Measurements from ENCODE around the gene RGS9. TPM values are rescaled to one million over a fixed set of nuclear protein-coding genes. Genes with fewer than 3 reads are reported as not detected.
A peak's percentile ranks its signal among the peaks of the same experiment; 100 is the strongest.
"Not testable (repeated sequence)": the region's sequence is repeated elsewhere in the genome, so short reads cannot be mapped to it uniquely, and the experiment has no call there.

Gene RGS9
- total RNA-seq (2022) = 0.49 and 0.61 TPM in 2 replicates
- Bru-seq, nascent RNA = percentile 14 among the genes with signal in this experiment
- percentile 15 among the genes with signal in this experiment for BruChase-seq, experiment 1, labeled RNA remaining after a 6-hour chase
- BruChase-seq, experiment 2, labeled RNA remaining after a 2-hour chase = percentile 14 among the genes with signal in this experiment
- long read RNA-seq, partial matches to known transcripts = 0 of 1 reads
- long read RNA-seq, other reads (novel, unspliced or antisense) = 0 of 1 reads

DNA sequence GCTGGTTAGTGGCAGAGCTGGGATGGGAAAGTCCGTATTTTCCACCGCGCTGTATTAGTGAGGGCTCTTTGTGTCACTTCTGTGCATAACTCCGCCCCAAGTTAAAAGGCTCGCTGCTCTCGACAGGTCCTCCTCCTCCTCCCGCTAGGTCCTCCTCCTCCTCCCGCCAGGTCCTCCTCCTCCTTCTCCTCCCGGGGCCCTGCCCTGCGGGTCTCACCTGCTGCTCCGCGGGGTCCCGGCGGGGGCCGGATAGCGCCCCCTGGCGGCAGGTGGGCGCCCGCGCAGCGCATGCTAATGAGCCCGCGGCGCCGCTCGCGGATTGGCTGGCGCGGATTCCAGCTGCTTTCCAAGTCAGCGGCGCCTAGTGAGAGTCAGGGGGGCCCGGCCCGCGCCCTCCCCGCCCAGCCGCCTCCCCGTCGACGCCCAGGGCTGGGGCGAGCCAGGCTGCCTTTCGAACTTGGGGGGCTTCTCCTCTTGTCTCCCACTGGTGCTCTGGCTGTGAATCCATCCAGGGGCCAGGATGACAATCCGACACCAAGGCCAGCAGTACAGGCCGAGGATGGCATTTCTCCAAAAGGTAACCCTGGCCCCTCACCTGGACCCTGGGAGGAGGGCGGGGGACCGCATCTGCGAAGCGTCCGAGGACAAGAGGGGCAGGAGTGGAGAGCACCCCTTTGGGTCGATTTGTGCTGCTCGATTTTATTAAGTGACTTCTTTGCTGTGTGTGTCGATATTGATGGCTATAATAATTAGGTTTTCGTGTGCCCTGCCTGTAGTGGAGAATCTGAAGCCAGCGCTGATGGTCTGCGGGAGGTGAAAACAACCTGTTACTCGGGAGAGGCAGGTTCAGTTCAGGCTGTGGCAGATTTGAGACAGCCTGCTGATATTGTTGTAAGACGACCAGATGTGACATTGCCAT, at the start of gene RGS9:
TSS of gene RGS9 (plus strand) at position 350 of the 919 bp plus-strand sequence. CDS start at position 521, 171 bp downstream.
- TF ChIP-seq, protein P1, sequence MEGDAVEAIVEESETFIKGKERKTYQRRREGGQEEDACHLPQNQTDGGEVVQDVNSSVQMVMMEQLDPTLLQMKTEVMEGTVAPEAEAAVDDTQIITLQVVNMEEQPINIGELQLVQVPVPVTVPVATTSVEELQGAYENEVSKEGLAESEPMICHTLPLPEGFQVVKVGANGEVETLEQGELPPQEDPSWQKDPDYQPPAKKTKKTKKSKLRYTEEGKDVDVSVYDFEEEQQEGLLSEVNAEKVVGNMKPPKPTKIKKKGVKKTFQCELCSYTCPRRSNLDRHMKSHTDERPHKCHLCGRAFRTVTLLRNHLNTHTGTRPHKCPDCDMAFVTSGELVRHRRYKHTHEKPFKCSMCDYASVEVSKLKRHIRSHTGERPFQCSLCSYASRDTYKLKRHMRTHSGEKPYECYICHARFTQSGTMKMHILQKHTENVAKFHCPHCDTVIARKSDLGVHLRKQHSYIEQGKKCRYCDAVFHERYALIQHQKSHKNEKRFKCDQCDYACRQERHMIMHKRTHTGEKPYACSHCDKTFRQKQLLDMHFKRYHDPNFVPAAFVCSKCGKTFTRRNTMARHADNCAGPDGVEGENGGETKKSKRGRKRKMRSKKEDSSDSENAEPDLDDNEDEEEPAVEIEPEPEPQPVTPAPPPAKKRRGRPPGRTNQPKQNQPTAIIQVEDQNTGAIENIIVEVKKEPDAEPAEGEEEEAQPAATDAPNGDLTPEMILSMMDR (IDR thresholded peaks at IDR 0.05; ENCODE audit: unreplicated experiment) = peak; percentile 94
- Mint-ChIP-seq H3K36me3 (ENCODE audit: insufficient read depth, unreplicated experiment) (no peaks in the 10 kb centered on the region), H3K9me3 (ENCODE audit: unreplicated experiment) (no peaks in the 10 kb centered on the region), H3K4me1 (ENCODE audit: insufficient read depth, unreplicated experiment) (peaks cover 11% of the 10 kb centered on the region), H3K27ac (ENCODE audit: low read depth, unreplicated experiment) (no peak within 1 kb of the TSS), H3K4me3 (ENCODE audit: unreplicated experiment) (peak within 1 kb of the TSS; percentile 74), H3K27me3 (ENCODE audit: insufficient read depth, unreplicated experiment) (peaks cover 31% of the 10 kb centered on the region)
- no TSS peak for BruUV-seq (replicated peaks)
- intact Hi-C loops (cut with micrococcal nuclease) = loop anchor here (1.0 to 2.0 kb wide), 3 partner anchors 36 to 175 kb away; no protein-coding TSS in a partner anchor
- ChIA-PET CTCF (interaction anchor here (0.7 to 1.5 kb wide), 12 partner anchors 10 to 156 kb away, joined by 3 to 9 read pairs (median 4); no protein-coding TSS in a partner anchor), POLR2A (interaction anchor here (0.7 to 2.9 kb wide), 3 partner anchors 14 to 31 kb away, joined by 3 to 22 read pairs (median 4); no protein-coding TSS in a partner anchor)
- DNase-seq (ENCODE audit: unreplicated experiment) = peak; percentile 75

DNA sequence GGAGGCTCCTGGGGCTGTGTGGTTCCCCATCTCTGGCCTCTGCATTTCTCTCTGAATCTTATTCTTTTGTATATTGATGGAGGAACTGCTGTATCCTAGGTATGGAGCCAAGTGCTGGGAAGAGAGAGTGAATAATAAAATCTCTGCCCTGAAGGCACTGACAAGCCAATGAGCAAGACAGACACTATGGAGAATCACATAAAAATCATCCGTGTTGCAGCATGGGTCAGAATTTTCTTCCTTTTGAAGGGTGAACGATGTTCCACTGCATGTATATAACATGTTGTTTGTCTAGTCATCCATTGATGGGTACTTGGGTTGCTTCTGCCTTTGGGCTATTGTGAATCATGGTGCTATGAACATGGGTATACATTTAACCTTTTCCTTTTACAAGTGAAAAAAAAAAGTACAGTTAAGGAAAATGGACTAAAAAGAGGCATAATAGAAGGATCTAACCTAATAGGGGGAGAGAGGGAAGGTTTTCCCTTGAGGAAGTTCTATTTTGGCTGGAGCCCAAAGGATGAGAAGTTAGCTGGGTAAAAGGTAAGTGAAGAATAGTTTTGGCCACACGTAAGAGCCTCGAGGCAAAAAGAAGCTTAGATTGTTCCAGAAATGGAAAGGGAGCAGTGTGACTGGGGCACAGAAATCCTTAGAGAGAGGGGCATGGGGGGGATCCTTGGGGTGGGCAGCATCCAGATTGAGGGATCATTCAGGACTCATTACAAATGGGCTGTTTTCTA, 48.4 kb upstream of the RGS9 start:
- POLR2A ChIA-PET = interaction anchor here (0.6 to 2.8 kb wide), 14 partner anchors 10 to 695 kb away, joined by 3 to 18 read pairs (median 4); no protein-coding TSS in a partner anchor
- TF ChIP-seq, protein P1 (IDR thresholded peaks at IDR 0.05; ENCODE audit: unreplicated experiment) = no peak
- intact Hi-C loops (cut with micrococcal nuclease) = no loop called here
- Mint-ChIP-seq H3K9me3 (ENCODE audit: unreplicated experiment) (no peaks in the 10 kb centered on the region), H3K4me3 (ENCODE audit: unreplicated experiment) (no peak overlapping the region), H3K36me3 (ENCODE audit: insufficient read depth, unreplicated experiment) (no peaks in the 10 kb centered on the region), H3K27ac (ENCODE audit: low read depth, unreplicated experiment) (peak overlapping the region; percentile 32), H3K4me1 (ENCODE audit: insufficient read depth, unreplicated experiment) (peaks cover 20% of the 10 kb centered on the region), H3K27me3 (ENCODE audit: insufficient read depth, unreplicated experiment) (peaks cover 14% of the 10 kb centered on the region)
- BruUV-seq (replicated peaks) = no TSS peak
- CTCF ChIA-PET = interaction anchor here (0.7 to 3.8 kb wide), 5 partner anchors 11 to 127 kb away, joined by 3 to 17 read pairs (median 3); no protein-coding TSS in a partner anchor
- DNase-seq (ENCODE audit: unreplicated experiment) = peak; percentile 30

GRCh38 chr17:65092262-65092661, 44.9 kb upstream of the RGS9 start:
- Mint-ChIP-seq H3K4me3 (ENCODE audit: unreplicated experiment) (no peak overlapping the region), H3K4me1 (ENCODE audit: insufficient read depth, unreplicated experiment) (peaks cover 20% of the 10 kb centered on the region), H3K27ac (ENCODE audit: low read depth, unreplicated experiment) (no peak overlapping the region), H3K9me3 (ENCODE audit: unreplicated experiment) (no peaks in the 10 kb centered on the region), H3K27me3 (ENCODE audit: insufficient read depth, unreplicated experiment) (no peaks in the 10 kb centered on the region), H3K36me3 (ENCODE audit: insufficient read depth, unreplicated experiment) (no peaks in the 10 kb centered on the region)
- intact Hi-C loops (cut with micrococcal nuclease) = no loop called here
- no peak for DNase-seq (ENCODE audit: unreplicated experiment)
- BruUV-seq (replicated peaks) = no TSS peak
- TF ChIP-seq, protein P1 (IDR thresholded peaks at IDR 0.05; ENCODE audit: unreplicated experiment) = no peak
- POLR2A ChIA-PET = interaction anchor here (0.9 to 1.3 kb wide), 4 partner anchors 27 to 117 kb away, joined by 3 to 7 read pairs (median 4); no protein-coding TSS in a partner anchor
- CTCF ChIA-PET = interaction anchor here (0.5 kb wide), 1 partner anchor 16 kb away, joined by 3 read pairs; no protein-coding TSS in a partner anchor

- CTCF ChIA-PET = interaction anchor here (0.6 kb wide), 1 partner anchor 1847 kb away, joined by 3 read pairs; no protein-coding TSS in a partner anchor
- H3K9me3 Mint-ChIP-seq (ENCODE audit: unreplicated experiment); H3K27me3 Mint-ChIP-seq (ENCODE audit: insufficient read depth, unreplicated experiment); H3K4me3 Mint-ChIP-seq (ENCODE audit: unreplicated experiment); BruUV-seq (replicated peaks); H3K36me3 Mint-ChIP-seq (ENCODE audit: insufficient read depth, unreplicated experiment); intact Hi-C loops (cut with micrococcal nuclease); H3K27ac Mint-ChIP-seq (ENCODE audit: low read depth, unreplicated experiment); DNase-seq (ENCODE audit: unreplicated experiment): not testable (repeated sequence)
- H3K4me1 Mint-ChIP-seq (ENCODE audit: insufficient read depth, unreplicated experiment) = peaks cover 17% of the 10 kb centered on the region
- POLR2A ChIA-PET = interaction anchor here (0.9 to 1.3 kb wide), 4 partner anchors 28 to 118 kb away, joined by 3 to 7 read pairs (median 4); no protein-coding TSS in a partner anchor
Observed at GRCh38 chr17:65092721-65093356, 44.3 kb upstream of the RGS9 start.
